Umbilical cord (tissue), 2 donors: ENCODE results near the gene RNPEPL1. TPM values are rescaled to one million over a fixed set of nuclear protein-coding genes. Genes with fewer than 3 reads are reported as not detected.
"Not testable (repeated sequence)": the region's sequence is repeated elsewhere in the genome, so short reads cannot be mapped to it uniquely, and the experiment has no call there.

Source experiments
- DNase-seq: peaks from one replicate; pipeline ENCODE4 v3.0.0-alpha.2; 2015; ENCODE audit warnings: low spot score
- total RNA-seq: library from RNA; depleted of rRNA; stranded (reverse); fragments of >200 nt; gene quantifications from one replicate; pipeline ENCODE4 v1.2.3, GENCODE V29; 2014; ENCODE audit warnings: low replicate concordance; ENCODE audit not compliant: insufficient read depth

The RNPEPL1 gene
- total RNA-seq, 1 donor from 2014 or later: 16.6 TPM

GRCh38 chr2:240538031-240538780 is 30.1 kb upstream of the RNPEPL1 start:
- DNase-seq: no peak

GRCh38 chr2:240539101-240539500 is 29.2 kb upstream of the RNPEPL1 start:
- not testable (repeated sequence) for DNase-seq

- no peak for DNase-seq
Observed at GRCh38 chr2:240539906-240540305, 28.4 kb upstream of the RNPEPL1 start.

GRCh38 chr2:240551288-240551687 is 17.0 kb upstream of the RNPEPL1 start:
- no peak for DNase-seq

- DNase-seq: no peak
Observed at GRCh38 chr2:240551811-240552210, 16.5 kb upstream of the RNPEPL1 start.

GRCh38 chr2:240553956-240554480 is 14.3 kb upstream of the RNPEPL1 start:
- DNase-seq: no peak

GRCh38 chr2:240554767-240555493 is 13.4 kb upstream of the RNPEPL1 start:
- no peak for DNase-seq

- DNase-seq: no peak
Observed at GRCh38 chr2:240555541-240556250, 12.6 kb upstream of the RNPEPL1 start.

GRCh38 chr2:240556553-240557100 is 11.7 kb upstream of the RNPEPL1 start:
- no peak for DNase-seq

- no peak for DNase-seq
Observed at GRCh38 chr2:240557101-240557751, 11.1 kb upstream of the RNPEPL1 start.

- peak; percentile 83 for DNase-seq
Observed at GRCh38 chr2:240557808-240558207, 10.5 kb upstream of the RNPEPL1 start, which contains the start of gene ANKMY1. Gene ANKMY1, minus strand, starts transcription at chr2:240557988. Its CDS starts 653 bp downstream, at chr2:240557335.

GRCh38 chr2:240558236-240558761 is 10.0 kb upstream of the RNPEPL1 start:
- no peak for DNase-seq

GRCh38 chr2:240559286-240559685 is 9.0 kb upstream of the RNPEPL1 start:
- no peak for DNase-seq

GRCh38 chr2:240560084-240560479 is 8.2 kb upstream of the RNPEPL1 start, which contains the start of gene DUSP28:
Gene DUSP28, plus strand, starts transcription at chr2:240560357. Its CDS starts 328 bp downstream, at chr2:240560685.
- DNase-seq: peak; percentile 88

GRCh38 chr2:240560480-240561324 is 7.6 kb upstream of the RNPEPL1 start:
- DNase-seq: peak; percentile 99

- DNase-seq: peak; percentile 63
Observed at GRCh38 chr2:240561325-240561971, 6.8 kb upstream of the RNPEPL1 start.

- not testable (repeated sequence) for DNase-seq
Observed at GRCh38 chr2:240563231-240563630, 5.1 kb upstream of the RNPEPL1 start.

- no peak for DNase-seq
Observed at GRCh38 chr2:240563951-240564560, 4.2 kb upstream of the RNPEPL1 start.
